Measurements from ENCODE around the gene RTKN2. TPM values are rescaled to one million over a fixed set of nuclear protein-coding genes. Genes with fewer than 3 reads are reported as not detected.
A peak's percentile ranks its signal among the peaks of the same experiment; 100 is the strongest.
"Not testable (repeated sequence)": the region's sequence is repeated elsewhere in the genome, so short reads cannot be mapped to it uniquely, and the experiment has no call there.

The RTKN2 gene
- polyA plus RNA-seq, 3 donors: 0.07 to 0.08 TPM; not detected in 1

DNA sequence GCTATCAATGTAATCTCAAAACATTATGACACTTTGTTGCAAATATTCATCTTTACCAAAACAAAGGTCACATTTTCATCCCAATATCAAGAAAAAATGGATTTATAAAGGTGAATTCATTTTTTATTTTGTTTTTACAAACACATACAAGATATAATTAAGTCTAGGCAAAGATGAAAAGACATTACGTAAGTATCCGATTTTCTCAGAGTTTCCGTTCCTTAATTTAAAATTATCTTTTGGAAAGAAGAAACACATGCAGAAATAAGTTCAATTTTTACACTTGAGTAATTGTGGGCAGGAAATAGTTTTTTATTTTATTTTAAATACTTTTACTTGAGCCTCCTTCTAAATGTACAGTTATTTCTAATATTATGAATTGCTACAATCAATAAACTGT, 24.6 kb downstream of the RTKN2 start:
- no peaks in the 10 kb centered on the region for H3K79me2 ChIP-seq (ENCODE audit: insufficient read depth, low read length)
- WGBS (ENCODE audit: insufficient coverage): no CpG with 5 or more reads among the region's 3 CpGs
- H3K4me2 ChIP-seq (replicated peaks; ENCODE audit: extremely low read depth, low read length, poor library complexity, severe bottlenecking): peak overlapping the region; percentile 81
- no peaks in the 10 kb centered on the region for H3K36me3 ChIP-seq (replicated peaks in 1 of 2; ENCODE audit: control insufficient read depth in 1 of 2, insufficient read depth in 2 of 2, low read length in 2 of 2)
- H3K27me3 Mint-ChIP-seq (ENCODE audit: low read depth in 3 of 3): no peaks in the 10 kb centered on the region
- H3K36me3 Mint-ChIP-seq: no peaks in the 10 kb centered on the region
- H3K9ac ChIP-seq (ENCODE audit: insufficient read depth, low read length, poor library complexity, severe bottlenecking): no peak overlapping the region
- peak in 2 of 3 donors; percentile 40 to 68 for DNase-seq
- peak overlapping the region; percentile 41 to 80 (median 77) for H3K4me3 ChIP-seq (replicated peaks in 1 of 3; ENCODE audit: low read depth in 2 of 3, low read length in 3 of 3)
- no peak overlapping the region for H2AFZ ChIP-seq (ENCODE audit: insufficient read depth, low read depth, low read length, poor library complexity, severe bottlenecking)
- intact Hi-C loops (cut with micrococcal nuclease): loop anchor here (5.0 to 10.0 kb wide), 3 partner anchors 79 to 342 kb away; partner anchors contain the start of gene ARID5B (in 1 of the 2)
- H3K4me3 Mint-ChIP-seq: peak overlapping the region in 1 of 2 donors; percentile 89
- no peaks in the 10 kb centered on the region for H3K9me3 Mint-ChIP-seq
- H3K9me3 ChIP-seq (replicated peaks in 1 of 2; ENCODE audit: control insufficient read depth in 1 of 2, insufficient read depth in 1 of 2, low read length in 2 of 2): no peaks in the 10 kb centered on the region
- H3K27me3 ChIP-seq (ENCODE audit: control insufficient read depth in 2 of 2, insufficient read depth in 2 of 2, low read length in 2 of 2): no peaks in the 10 kb centered on the region
- H3K27ac Mint-ChIP-seq: peak overlapping the region; percentile 63 to 98 (median 95)
- peaks cover 23% of the 10 kb centered on the region for H3K4me1 Mint-ChIP-seq
- no peaks in the 10 kb centered on the region for H4K20me1 ChIP-seq (ENCODE audit: insufficient read depth, low read length)
- TF ChIP-seq, protein P1, sequence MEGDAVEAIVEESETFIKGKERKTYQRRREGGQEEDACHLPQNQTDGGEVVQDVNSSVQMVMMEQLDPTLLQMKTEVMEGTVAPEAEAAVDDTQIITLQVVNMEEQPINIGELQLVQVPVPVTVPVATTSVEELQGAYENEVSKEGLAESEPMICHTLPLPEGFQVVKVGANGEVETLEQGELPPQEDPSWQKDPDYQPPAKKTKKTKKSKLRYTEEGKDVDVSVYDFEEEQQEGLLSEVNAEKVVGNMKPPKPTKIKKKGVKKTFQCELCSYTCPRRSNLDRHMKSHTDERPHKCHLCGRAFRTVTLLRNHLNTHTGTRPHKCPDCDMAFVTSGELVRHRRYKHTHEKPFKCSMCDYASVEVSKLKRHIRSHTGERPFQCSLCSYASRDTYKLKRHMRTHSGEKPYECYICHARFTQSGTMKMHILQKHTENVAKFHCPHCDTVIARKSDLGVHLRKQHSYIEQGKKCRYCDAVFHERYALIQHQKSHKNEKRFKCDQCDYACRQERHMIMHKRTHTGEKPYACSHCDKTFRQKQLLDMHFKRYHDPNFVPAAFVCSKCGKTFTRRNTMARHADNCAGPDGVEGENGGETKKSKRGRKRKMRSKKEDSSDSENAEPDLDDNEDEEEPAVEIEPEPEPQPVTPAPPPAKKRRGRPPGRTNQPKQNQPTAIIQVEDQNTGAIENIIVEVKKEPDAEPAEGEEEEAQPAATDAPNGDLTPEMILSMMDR (IDR thresholded peaks at IDR 0.05): no peak
- H3K4me1 ChIP-seq (ENCODE audit: control insufficient read depth in 1 of 2, insufficient read depth in 2 of 2, low read length in 2 of 2): peaks cover 24 to 31% of the 10 kb centered on the region in 2 donors
- peak overlapping the region in 1 of 2 donors; percentile 80 for H3K27ac ChIP-seq (ENCODE audit: low read depth in 1 of 2, low read length in 2 of 2)

DNA sequence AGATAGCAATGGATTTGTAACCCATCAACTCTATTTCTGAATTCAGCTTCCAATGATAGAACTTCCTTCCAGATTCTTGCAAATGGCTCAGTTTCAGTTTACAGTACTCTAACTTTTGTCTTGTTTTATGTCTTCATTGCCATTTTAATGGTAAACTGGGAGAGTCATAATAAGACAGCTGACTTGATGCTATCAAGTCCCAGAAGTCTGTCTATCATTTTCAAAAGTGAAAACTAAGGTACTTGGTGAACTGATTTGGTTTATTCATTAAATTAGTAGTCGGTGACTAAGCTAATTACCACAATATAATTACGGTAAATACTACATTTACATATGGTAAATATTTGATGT, 25.0 kb downstream of the RTKN2 start:
- no peaks in the 10 kb centered on the region for H3K9me3 ChIP-seq (replicated peaks in 1 of 2; ENCODE audit: control insufficient read depth in 1 of 2, insufficient read depth in 1 of 2, low read length in 2 of 2)
- no peaks in the 10 kb centered on the region for H3K36me3 ChIP-seq (replicated peaks in 1 of 2; ENCODE audit: control insufficient read depth in 1 of 2, insufficient read depth in 2 of 2, low read length in 2 of 2)
- H3K4me1 Mint-ChIP-seq: peaks cover 22% of the 10 kb centered on the region
- H3K36me3 Mint-ChIP-seq: no peaks in the 10 kb centered on the region
- H3K9ac ChIP-seq (ENCODE audit: insufficient read depth, low read length, poor library complexity, severe bottlenecking): no peak overlapping the region
- H4K20me1 ChIP-seq (ENCODE audit: insufficient read depth, low read length): no peaks in the 10 kb centered on the region
- DNase-seq: no peak
- TF ChIP-seq, protein P1 (IDR thresholded peaks at IDR 0.05): no peak
- peak overlapping the region; percentile 81 for H3K4me2 ChIP-seq (replicated peaks; ENCODE audit: extremely low read depth, low read length, poor library complexity, severe bottlenecking)
- no CpG with 5 or more reads among the region's 2 CpGs for WGBS (ENCODE audit: insufficient coverage)
- peak overlapping the region; percentile 31 for H2AFZ ChIP-seq (ENCODE audit: insufficient read depth, low read depth, low read length, poor library complexity, severe bottlenecking)
- intact Hi-C loops (cut with micrococcal nuclease): loop anchor here (5.0 to 10.0 kb wide), 3 partner anchors 79 to 341 kb away; partner anchors contain the start of gene ARID5B (in 1 of the 2)
- no peaks in the 10 kb centered on the region for H3K79me2 ChIP-seq (ENCODE audit: insufficient read depth, low read length)
- H3K4me1 ChIP-seq (ENCODE audit: control insufficient read depth in 1 of 2, insufficient read depth in 2 of 2, low read length in 2 of 2): peaks cover 24 to 31% of the 10 kb centered on the region in 2 donors
- no peaks in the 10 kb centered on the region for H3K27me3 Mint-ChIP-seq (ENCODE audit: low read depth in 3 of 3)
- H3K4me3 Mint-ChIP-seq: peak overlapping the region; percentile 71 to 89
- H3K4me3 ChIP-seq (replicated peaks in 1 of 3; ENCODE audit: low read depth in 2 of 3, low read length in 3 of 3): peak overlapping the region; percentile 41 to 80 (median 77)
- no peaks in the 10 kb centered on the region for H3K27me3 ChIP-seq (ENCODE audit: control insufficient read depth in 2 of 2, insufficient read depth in 2 of 2, low read length in 2 of 2)
- H3K27ac Mint-ChIP-seq: peak overlapping the region; percentile 89 to 98 (median 96)
- H3K27ac ChIP-seq (ENCODE audit: low read depth in 1 of 2, low read length in 2 of 2): peak overlapping the region; percentile 29 to 80
- no peaks in the 10 kb centered on the region for H3K9me3 Mint-ChIP-seq

DNA sequence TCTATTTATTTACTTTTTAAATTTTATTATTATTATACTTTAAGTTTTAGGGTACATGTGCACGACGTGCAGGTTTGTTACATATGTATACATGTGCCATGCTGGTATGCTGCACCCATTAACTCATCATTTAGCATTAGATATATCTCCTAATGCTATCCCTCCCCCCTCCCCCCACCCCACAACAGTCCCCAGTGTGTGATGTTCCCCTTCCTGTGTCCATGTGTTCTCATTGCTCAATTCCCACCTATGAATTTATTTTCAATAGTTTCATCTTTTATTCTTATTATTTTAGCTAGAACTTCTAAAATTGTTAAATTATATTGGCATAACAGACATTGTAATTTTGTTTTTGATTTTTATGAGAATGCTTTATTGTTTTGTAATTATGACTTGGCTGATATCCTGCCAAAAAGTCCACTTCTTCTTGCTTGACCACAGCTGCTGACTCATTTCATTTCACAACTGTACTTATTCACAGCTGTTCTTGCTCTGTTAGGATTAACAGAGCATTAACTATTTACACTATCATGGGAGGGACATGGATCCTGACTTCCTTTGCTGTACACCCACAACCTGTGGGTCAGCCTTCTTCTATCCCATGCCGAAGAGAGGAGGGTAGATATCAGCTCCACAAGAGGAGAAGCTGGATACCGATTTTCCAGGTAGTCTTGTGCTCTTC, 25.5 kb downstream of the RTKN2 start:
- peak; percentile 85 to 94 (median 93) for DNase-seq
- Mint-ChIP-seq H3K4me1 (peaks cover 22% of the 10 kb centered on the region), H3K27ac (peak overlapping the region; percentile 89 to 98 (median 96)), H3K4me3 (peak overlapping the region; percentile 71 to 89)
- no CpG with 5 or more reads among the region's 4 CpGs for WGBS (ENCODE audit: insufficient coverage)
- not testable (repeated sequence) for H3K27me3 ChIP-seq (ENCODE audit: control insufficient read depth in 2 of 2, insufficient read depth in 2 of 2, low read length in 2 of 2); H3K27me3 Mint-ChIP-seq (ENCODE audit: low read depth in 3 of 3); H3K9me3 Mint-ChIP-seq; H3K9me3 ChIP-seq (replicated peaks in 1 of 2; ENCODE audit: control insufficient read depth in 1 of 2, insufficient read depth in 1 of 2, low read length in 2 of 2); H3K9ac ChIP-seq (ENCODE audit: insufficient read depth, low read length, poor library complexity, severe bottlenecking); H3K79me2 ChIP-seq (ENCODE audit: insufficient read depth, low read length); H3K36me3 ChIP-seq (replicated peaks in 1 of 2; ENCODE audit: control insufficient read depth in 1 of 2, insufficient read depth in 2 of 2, low read length in 2 of 2); H4K20me1 ChIP-seq (ENCODE audit: insufficient read depth, low read length); H3K36me3 Mint-ChIP-seq
- Histone ChIP-seq H2AFZ (ENCODE audit: insufficient read depth, low read depth, low read length, poor library complexity, severe bottlenecking) (peak overlapping the region; percentile 31), H3K27ac (ENCODE audit: low read depth in 1 of 2, low read length in 2 of 2) (peak overlapping the region; percentile 36 to 80), H3K4me3 (replicated peaks in 1 of 3; ENCODE audit: low read depth in 2 of 3, low read length in 3 of 3) (peak overlapping the region; percentile 41 to 80 (median 77)), H3K4me2 (replicated peaks; ENCODE audit: extremely low read depth, low read length, poor library complexity, severe bottlenecking) (peak overlapping the region; percentile 81), H3K4me1 (ENCODE audit: control insufficient read depth in 1 of 2, insufficient read depth in 2 of 2, low read length in 2 of 2) (peaks cover 24 to 31% of the 10 kb centered on the region in 2 donors)
- intact Hi-C loops (cut with micrococcal nuclease): loop anchor here (5.0 to 10.0 kb wide), 3 partner anchors 78 to 341 kb away; partner anchors contain the start of gene ARID5B (in 1 of the 2)

Data from CD14-positive monocyte (primary cell).